ENCODE data around the gene P2RY14. TPM values are rescaled to one million over a fixed set of nuclear protein-coding genes. Genes with fewer than 3 reads are reported as not detected.
"Not testable (repeated sequence)": the region's sequence is repeated elsewhere in the genome, so short reads cannot be mapped to it uniquely, and the experiment has no call there.

P2RY14 gene
- total and polyA plus RNA-seq, 2 of the 13 experiments (the other 11 are each of a cell fraction or from before 2014, with no cell fraction given), result not detected

- TF ChIP-seq ZNF770 (CRISPR knock-in tag; IDR thresholded peaks at IDR 0.05) (no peak), NR2F2 (IDR thresholded peaks at IDR 0.05; ENCODE audit: borderline replicate concordance, low read depth) (no peak), ZNF431 (CRISPR knock-in tag; IDR thresholded peaks at IDR 0.05; ENCODE audit: borderline replicate concordance, low read depth) (no peak), FOXC1 (CRISPR knock-in tag; IDR thresholded peaks at IDR 0.05; ENCODE audit: borderline replicate concordance) (no peak), NFE2 (CRISPR knock-in tag; IDR thresholded peaks at IDR 0.05) (no peak), MED8 (CRISPR knock-in tag; IDR thresholded peaks at IDR 0.05; ENCODE audit: insufficient replicate concordance) (no peak)
These were observed 29.5 kb downstream of the P2RY14 start (continued) for GRCh38 chr3:151248772-151249337.

- H3K9me3 ChIP-seq (ENCODE audit: low read length); H3K9ac ChIP-seq (ENCODE audit: insufficient read depth, low read depth, low read length); POLR2A ChIA-PET; ATAC-seq; H3K4me2 ChIP-seq (ENCODE audit: low read depth, low read length); FAIRE-seq; H3K27ac ChIP-seq (ENCODE audit: extremely low read length, insufficient read depth, low read length); H3K4me3 ChIP-seq (replicated peaks in 1 of 3; ENCODE audit: insufficient read depth in 1 of 3, low read depth in 2 of 3, low read length in 3 of 3); H4K20me1 ChIP-seq (ENCODE audit: insufficient read depth, low read length); CTCF ChIA-PET (ENCODE audit: low intra/inter-chr PET ratio, low total read pairs); H3K27me3 ChIP-seq (ENCODE audit: control insufficient read depth in 1 of 2, insufficient read depth in 2 of 2, low read length in 2 of 2); H2AFZ ChIP-seq (ENCODE audit: low read length); H3K4me1 ChIP-seq (ENCODE audit: insufficient read depth, low read length); in situ Hi-C loops (cut with HindIII; ENCODE audit: extremely low pct_ligation_motif_present, low pct_unique_long_range_greater_than_20kb); H3K79me2 ChIP-seq (ENCODE audit: insufficient read depth, low read length); BruUV-seq (replicated peaks); H3K36me3 ChIP-seq (replicated peaks in 1 of 2; ENCODE audit: control insufficient read depth in 1 of 2, insufficient read depth in 2 of 2, low read length in 2 of 2); DNase-seq (ENCODE audit: low spot score); intact Hi-C loops (cut with micrococcal nuclease; ENCODE audit: unreplicated experiment); TF ChIP-seq FOXA1 (IDR thresholded peaks at IDR 0.05): not testable (repeated sequence)
- 0 out of 2 replicates have a peak, but pooled peaks have one; percentile 22 for TF ChIP-seq HOXA3 (CRISPR knock-in tag; IDR thresholded peaks at IDR 0.05)
- TF ChIP-seq FOXA3 (CRISPR knock-in tag; IDR thresholded peaks at IDR 0.05), result peak; percentile 34; the same call in 1 of the 2 replicates
- TF ChIP-seq, protein P1, sequence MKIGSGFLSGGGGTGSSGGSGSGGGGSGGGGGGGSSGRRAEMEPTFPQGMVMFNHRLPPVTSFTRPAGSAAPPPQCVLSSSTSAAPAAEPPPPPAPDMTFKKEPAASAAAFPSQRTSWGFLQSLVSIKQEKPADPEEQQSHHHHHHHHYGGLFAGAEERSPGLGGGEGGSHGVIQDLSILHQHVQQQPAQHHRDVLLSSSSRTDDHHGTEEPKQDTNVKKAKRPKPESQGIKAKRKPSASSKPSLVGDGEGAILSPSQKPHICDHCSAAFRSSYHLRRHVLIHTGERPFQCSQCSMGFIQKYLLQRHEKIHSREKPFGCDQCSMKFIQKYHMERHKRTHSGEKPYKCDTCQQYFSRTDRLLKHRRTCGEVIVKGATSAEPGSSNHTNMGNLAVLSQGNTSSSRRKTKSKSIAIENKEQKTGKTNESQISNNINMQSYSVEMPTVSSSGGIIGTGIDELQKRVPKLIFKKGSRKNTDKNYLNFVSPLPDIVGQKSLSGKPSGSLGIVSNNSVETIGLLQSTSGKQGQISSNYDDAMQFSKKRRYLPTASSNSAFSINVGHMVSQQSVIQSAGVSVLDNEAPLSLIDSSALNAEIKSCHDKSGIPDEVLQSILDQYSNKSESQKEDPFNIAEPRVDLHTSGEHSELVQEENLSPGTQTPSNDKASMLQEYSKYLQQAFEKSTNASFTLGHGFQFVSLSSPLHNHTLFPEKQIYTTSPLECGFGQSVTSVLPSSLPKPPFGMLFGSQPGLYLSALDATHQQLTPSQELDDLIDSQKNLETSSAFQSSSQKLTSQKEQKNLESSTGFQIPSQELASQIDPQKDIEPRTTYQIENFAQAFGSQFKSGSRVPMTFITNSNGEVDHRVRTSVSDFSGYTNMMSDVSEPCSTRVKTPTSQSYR (CRISPR knock-in tag; IDR thresholded peaks at IDR 0.05; ENCODE audit: borderline replicate concordance), result peak; percentile 81
- 0 out of 2 replicates have a peak, but pooled peaks have one; percentile 11 for TF ChIP-seq SALL1 (CRISPR knock-in tag; IDR thresholded peaks at IDR 0.05)
- peak; percentile 70 for TF ChIP-seq FOXA1 (CRISPR knock-in tag; IDR thresholded peaks at IDR 0.05)
- TF ChIP-seq ARID5B (CRISPR knock-in tag; IDR thresholded peaks at IDR 0.05), result peak; percentile 18; the same call in 1 of the 2 replicates
- WGBS (ENCODE audit: low lambda C conversion rate), result 77% methylated on average over 13 of the region's 18 CpGs
These were observed 36.3 kb downstream of the P2RY14 start for GRCh38 chr3:151242006-151242405.

All from HepG2 (cell line).